ENCODE data around the gene RPL22L1. TPM values are rescaled to one million over a fixed set of nuclear protein-coding genes. Genes with fewer than 3 reads are reported as not detected.

The RPL22L1 gene
- total and polyA plus RNA-seq, 2 experiments from 2014 or later = 33.2 to 49.2 TPM

DNA sequence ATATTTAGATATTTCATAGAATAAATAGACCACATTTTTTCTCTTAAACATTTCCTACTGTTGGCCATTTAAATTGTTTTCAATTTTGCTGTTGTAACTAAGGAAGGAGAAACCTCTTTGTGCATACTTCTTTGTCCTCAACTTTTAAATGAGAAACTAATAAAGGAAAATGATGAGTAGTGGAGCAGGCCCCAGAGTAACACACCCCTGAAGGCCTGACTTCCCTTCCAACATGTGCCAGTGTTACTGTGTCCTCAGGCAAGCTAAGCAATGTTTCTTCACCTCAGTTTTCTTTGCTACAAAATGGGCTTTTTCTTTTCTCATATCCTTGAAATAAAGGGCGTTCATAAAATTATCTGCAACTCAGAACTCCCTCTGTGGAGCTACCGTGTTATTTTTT, 53.7 kb downstream of the RPL22L1 start:
- peaks cover 15% of the 10 kb centered on the region for H3K4me1 ChIP-seq (ENCODE audit: low read depth)
- H3K27ac ChIP-seq = no peak overlapping the region
- no peaks in the 10 kb centered on the region for H3K27me3 ChIP-seq
- H3K4me3 ChIP-seq = no peak overlapping the region
- no peaks in the 10 kb centered on the region for H3K36me3 ChIP-seq
- TF ChIP-seq, protein P1, sequence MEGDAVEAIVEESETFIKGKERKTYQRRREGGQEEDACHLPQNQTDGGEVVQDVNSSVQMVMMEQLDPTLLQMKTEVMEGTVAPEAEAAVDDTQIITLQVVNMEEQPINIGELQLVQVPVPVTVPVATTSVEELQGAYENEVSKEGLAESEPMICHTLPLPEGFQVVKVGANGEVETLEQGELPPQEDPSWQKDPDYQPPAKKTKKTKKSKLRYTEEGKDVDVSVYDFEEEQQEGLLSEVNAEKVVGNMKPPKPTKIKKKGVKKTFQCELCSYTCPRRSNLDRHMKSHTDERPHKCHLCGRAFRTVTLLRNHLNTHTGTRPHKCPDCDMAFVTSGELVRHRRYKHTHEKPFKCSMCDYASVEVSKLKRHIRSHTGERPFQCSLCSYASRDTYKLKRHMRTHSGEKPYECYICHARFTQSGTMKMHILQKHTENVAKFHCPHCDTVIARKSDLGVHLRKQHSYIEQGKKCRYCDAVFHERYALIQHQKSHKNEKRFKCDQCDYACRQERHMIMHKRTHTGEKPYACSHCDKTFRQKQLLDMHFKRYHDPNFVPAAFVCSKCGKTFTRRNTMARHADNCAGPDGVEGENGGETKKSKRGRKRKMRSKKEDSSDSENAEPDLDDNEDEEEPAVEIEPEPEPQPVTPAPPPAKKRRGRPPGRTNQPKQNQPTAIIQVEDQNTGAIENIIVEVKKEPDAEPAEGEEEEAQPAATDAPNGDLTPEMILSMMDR (IDR thresholded peaks at IDR 0.05; ENCODE audit: low read depth, low read length) = no peak
- no peaks in the 10 kb centered on the region for H3K9me3 ChIP-seq (ENCODE audit: low read depth)
- DNase-seq (ENCODE audit: low read depth in 1 of 2, low spot score in 1 of 2) = no peak

DNA sequence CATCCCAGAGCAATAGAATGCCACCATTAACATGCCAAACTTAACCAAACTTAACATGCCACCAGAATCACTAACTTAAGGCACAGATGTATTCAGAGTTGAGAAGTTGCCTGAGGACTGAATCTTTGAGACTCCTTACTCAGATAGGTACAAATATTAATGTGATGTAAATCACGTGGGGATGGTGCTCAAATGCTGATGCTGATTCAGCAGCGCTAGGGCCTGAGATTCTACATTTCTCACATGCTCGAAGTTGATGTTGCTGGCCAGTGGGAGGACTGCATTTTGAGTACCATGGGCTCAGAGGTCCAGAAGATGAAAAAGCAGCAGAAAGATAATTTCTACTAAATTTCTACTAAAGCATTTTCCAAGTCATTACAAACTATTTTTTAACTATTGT, 54.1 kb downstream of the RPL22L1 start:
- H3K4me1 ChIP-seq (ENCODE audit: low read depth) = peaks cover 15% of the 10 kb centered on the region
- no peaks in the 10 kb centered on the region for H3K27me3 ChIP-seq

DNA sequence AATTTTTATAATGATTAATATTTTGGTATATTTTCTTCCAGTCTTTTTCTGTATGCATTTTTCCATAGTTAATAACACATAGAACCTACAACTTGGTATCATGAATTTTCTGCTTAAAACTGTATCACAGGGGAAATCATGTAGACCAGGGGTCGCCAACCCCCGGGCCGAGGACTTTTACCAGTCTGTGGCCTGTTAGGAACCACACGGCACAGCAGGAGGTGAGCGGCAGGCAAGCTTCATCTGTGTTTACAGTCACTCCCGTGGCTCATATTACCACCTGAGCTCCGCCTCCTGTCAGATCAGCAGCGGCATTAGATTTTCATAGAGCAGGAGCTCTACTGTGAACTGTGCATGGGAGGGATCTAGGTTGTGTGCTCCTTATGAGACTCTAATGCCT, 54.7 kb downstream of the RPL22L1 start:
- H3K9me3 ChIP-seq (ENCODE audit: low read depth) = no peaks in the 10 kb centered on the region
- peak in 1 of 2 donors; percentile 67 for DNase-seq (ENCODE audit: low read depth in 1 of 2, low spot score in 1 of 2)
- no peak overlapping the region for H3K27ac ChIP-seq
- TF ChIP-seq, protein P1 (IDR thresholded peaks at IDR 0.05; ENCODE audit: low read depth, low read length) = no peak
- no peaks in the 10 kb centered on the region for H3K36me3 ChIP-seq
- no peak overlapping the region for H3K4me3 ChIP-seq
- H3K27me3 ChIP-seq = no peaks in the 10 kb centered on the region
- peaks cover 15% of the 10 kb centered on the region for H3K4me1 ChIP-seq (ENCODE audit: low read depth)

More for the DNA sequence above, 54.1 kb downstream of the RPL22L1 start:
- no peak overlapping the region for H3K4me3 ChIP-seq
- H3K9me3 ChIP-seq (ENCODE audit: low read depth) = no peaks in the 10 kb centered on the region
- H3K36me3 ChIP-seq = no peaks in the 10 kb centered on the region
- H3K27ac ChIP-seq = no peak overlapping the region
- TF ChIP-seq, protein P1 (IDR thresholded peaks at IDR 0.05; ENCODE audit: low read depth, low read length) = no peak
- no peak for DNase-seq (ENCODE audit: low read depth in 1 of 2, low spot score in 1 of 2)

Other genes starting within 250 kb of the RPL22L1 start
- 1.3 and 2.6 TPM in 2 replicates for gene EIF5A2, start 38.4 kb upstream of the RPL22L1 start, total RNA-seq
- 7.3 and 12.2 TPM in 2 replicates for gene EIF5A2, start 38.4 kb upstream of the RPL22L1 start, polyA plus RNA-seq
- gene SLC2A2, start 156.5 kb upstream of the RPL22L1 start, total RNA-seq = not detected in 2 replicates
- not detected in 2 replicates for gene SLC2A2, start 156.5 kb upstream of the RPL22L1 start, polyA plus RNA-seq